ENCODE results near the gene NPR2.

GRCh38 chr9:35757226-35757891, 34.0 kb upstream of the NPR2 start:
- TF ChIP-seq CTCF (conservative IDR thresholded peaks at IDR 0.05 in 1 of 2, IDR thresholded peaks at IDR 0.05 in 1 of 2; ENCODE audit: extremely low read depth in 1 of 2, insufficient read depth in 1 of 2, low read depth in 1 of 2, low read length in 2 of 2) (no peak), EZH2 (IDR thresholded peaks at IDR 0.05; ENCODE audit: borderline replicate concordance, low read length) (no peak)
